HepG2 (cell line): Measurements from ENCODE around the gene ADAMTS13. TPM values are rescaled to one million over a fixed set of nuclear protein-coding genes. Genes with fewer than 3 reads are reported as not detected.

Experiments used
- ATAC-seq: fragments of 200-7000 bp; cut with Tn5 transposase; 3 replicates; pipeline ENCODE4 v1.9.1; 2020; ENCODE audit warnings: mild to moderate bottlenecking, moderate library complexity
- BruUV-seq: library from RNA; stranded (reverse); fragments of 400-500 nt; replicated peaks from 2 replicates; lab custom pipeline; 2021; lab: Mats Ljungman, UMichigan
- CTCF ChIA-PET: fragments of 300-600 bp; formaldehyde crosslinking; extraction: SDS; loops from one replicate; lab custom pipeline; 2021; ENCODE audit warnings: low total read pairs, inconsistent platforms, low intra/inter-chr PET ratio; lab: Yijun Ruan, JAX
- POLR2A ChIA-PET: fragments of 350-600 bp; sonication (Branson Sonifier 250); formaldehyde crosslinking; loops from one replicate; lab custom pipeline; 2020; ENCODE audit warnings: antibody characterized with exemption, inconsistent platforms; lab: Yijun Ruan, JAX
- DNase-seq: peaks from one replicate; pipeline ENCODE4 v3.0.0-alpha.2; 2015; ENCODE audit warnings: low spot score
- FAIRE-seq: peaks from 3 replicates; lab custom pipeline; 2011; peaks lifted over from hg19 to GRCh38; lab: Jason Lieb, UNC
- H2AFZ ChIP-seq: one replicate; pipeline ENCODE4 v1.6.1; 2011; ENCODE audit warnings: low read length, inconsistent platforms
- H3K27ac ChIP-seq: fragments of 300-600 bp; 3 replicates; pipeline ENCODE4 v1.8.0; 2011; ENCODE audit warnings: mixed run types, mild to moderate bottlenecking, mixed read lengths, low read length, inconsistent platforms; ENCODE audit not compliant: insufficient read depth; ENCODE audit errors: extremely low read length
- H3K27me3 ChIP-seq, 2 experiments: fragments of 200-600 bp in 1 of 2; 2 replicates in 1 of 2; 3 replicates in 1 of 2; pipeline versions ENCODE4 v1.6.0 to v1.8.0; 2011; ENCODE audit warnings: low read length in 2 of 2, mild to moderate bottlenecking in 2 of 2, moderate library complexity in 2 of 2, inconsistent platforms in 1 of 2; ENCODE audit not compliant: insufficient read depth in 2 of 2, control insufficient read depth in 1 of 2
- H3K36me3 ChIP-seq, 2 experiments: fragments of 200-600 bp in 1 of 2; replicated peaks in 1 of 2; 2 replicates in 1 of 2; 3 replicates in 1 of 2; pipeline versions ENCODE4 v1.5.1 to v1.8.0; 2011; ENCODE audit warnings: low read length in 2 of 2, inconsistent platforms in 1 of 2; ENCODE audit not compliant: insufficient read depth in 2 of 2, control insufficient read depth in 1 of 2
- H3K4me1 ChIP-seq: 2 replicates; pipeline ENCODE4 v1.5.1; 2012; ENCODE audit warnings: low read length, inconsistent platforms; ENCODE audit not compliant: insufficient read depth
- H3K4me2 ChIP-seq: 2 replicates; pipeline ENCODE4 v1.6.0; 2011; ENCODE audit warnings: low read depth, low read length, inconsistent platforms
- H3K4me3 ChIP-seq, 3 experiments: fragments of 200-600 bp in 1 of 3; sonication (generic), shearing (Covaris generic) in 1 of 3; replicated peaks in 1 of 3; 2 replicates each; pipeline ENCODE4 v1.5.1; 2011 to 2016; ENCODE audit warnings: low read length in 3 of 3, inconsistent platforms in 2 of 3, low read depth in 2 of 3, mild to moderate bottlenecking in 2 of 3, control low read depth in 1 of 3, mixed read lengths in 1 of 3; ENCODE audit not compliant: insufficient read depth in 1 of 3
- H3K79me2 ChIP-seq: one replicate; pipeline ENCODE4 v1.6.1; 2011; ENCODE audit warnings: low read length, inconsistent platforms; ENCODE audit not compliant: insufficient read depth
- H3K9ac ChIP-seq: 2 replicates; pipeline ENCODE4 v1.6.0; 2011; ENCODE audit warnings: mild to moderate bottlenecking, low read depth, low read length, inconsistent platforms; ENCODE audit not compliant: insufficient read depth
- H3K9me3 ChIP-seq: 2 replicates; pipeline ENCODE4 v1.5.1; 2012; ENCODE audit warnings: mild to moderate bottlenecking, low read length
- H4K20me1 ChIP-seq: 2 replicates; pipeline ENCODE4 v1.6.0; 2011; ENCODE audit warnings: inconsistent platforms, mild to moderate bottlenecking, low read length, moderate library complexity; ENCODE audit not compliant: insufficient read depth
- MEIS1 ChIP-seq: sonication (generic); formaldehyde crosslinking; IDR thresholded peaks from 2 replicates; pipeline ENCODE4 v1.9.0; 2021; ENCODE audit warnings: mild to moderate bottlenecking, missing genetic modification reagents, moderate library complexity, borderline replicate concordance
- NFE2 ChIP-seq: sonication (generic); formaldehyde crosslinking; IDR thresholded peaks from 2 replicates; pipeline ENCODE4 v1.4.0; 2020; ENCODE audit warnings: missing genetic modification reagents
- SPEN ChIP-seq: sonication (generic); formaldehyde crosslinking; IDR thresholded peaks from 2 replicates; pipeline ENCODE4 v1.5.1; 2020; ENCODE audit warnings: low read depth, mild to moderate bottlenecking, missing genetic modification reagents
- ZNF556 ChIP-seq: sonication (generic); formaldehyde crosslinking; IDR thresholded peaks from 2 replicates; pipeline ENCODE4 v1.4.0; 2020; ENCODE audit warnings: mild to moderate bottlenecking, missing genetic modification reagents, borderline replicate concordance
- WGBS: methylation state at CpG from one replicate; pipeline ENCODE4 v1.1.6; 2017; ENCODE audit warnings: low lambda C conversion rate; 5-methylcytosine and 5-hydroxymethylcytosine counted together
- in situ Hi-C: cut with HindIII; loops from 2 replicates; pipeline ENCODE4 v1.10.0; 2017; ENCODE audit warnings: low pct_unique_long_range_greater_than_20kb; ENCODE audit not compliant: extremely low pct_ligation_motif_present
- intact Hi-C: fragments of 100-400 bp; cut with micrococcal nuclease; formaldehyde crosslinking; loops from one replicate; pipeline ENCODE4 v1.10.0; 2022; ENCODE audit not compliant: unreplicated experiment
- polyA plus RNA-seq, 8 experiments: library from polyadenylated mRNA; depleted of rRNA in 3 of 8; stranded (reverse) in 7 of 8; unstranded in 1 of 8; fragments of >200 nt; fragmentation: Illumina TruSeq in 4 of 8; extraction: Trizol in 4 of 8; gene quantifications; 2 replicates each; pipeline versions ENCODE4 v1.2.1 to v1.2.3, GENCODE V29; 2011 to 2016; ENCODE audit warnings: low read depth in 4 of 8, missing spikeins in 1 of 8, mixed read lengths in 1 of 8; ENCODE audit not compliant: insufficient read depth in 1 of 8
- total RNA-seq, 5 experiments: library from RNA; depleted of rRNA; stranded (reverse); fragments of >200 nt; fragmentation: Illumina TruSeq; extraction: Trizol; gene quantifications; 2 replicates each; pipeline ENCODE4 v1.2.3, GENCODE V29; 2016; ENCODE audit warnings: low read depth in 1 of 5
- TF ChIP-seq, protein P1 (sequence below): sonication (generic); formaldehyde crosslinking; IDR thresholded peaks from 2 replicates; pipeline ENCODE4 v1.4.0; 2020; ENCODE audit warnings: missing genetic modification reagents, borderline replicate concordance

ADAMTS13 gene
- total and polyA plus RNA-seq, 2 of the 13 experiments (the other 11 are each of a cell fraction or from before 2014, with no cell fraction given): 0.91 to 4.5 TPM

DNA sequence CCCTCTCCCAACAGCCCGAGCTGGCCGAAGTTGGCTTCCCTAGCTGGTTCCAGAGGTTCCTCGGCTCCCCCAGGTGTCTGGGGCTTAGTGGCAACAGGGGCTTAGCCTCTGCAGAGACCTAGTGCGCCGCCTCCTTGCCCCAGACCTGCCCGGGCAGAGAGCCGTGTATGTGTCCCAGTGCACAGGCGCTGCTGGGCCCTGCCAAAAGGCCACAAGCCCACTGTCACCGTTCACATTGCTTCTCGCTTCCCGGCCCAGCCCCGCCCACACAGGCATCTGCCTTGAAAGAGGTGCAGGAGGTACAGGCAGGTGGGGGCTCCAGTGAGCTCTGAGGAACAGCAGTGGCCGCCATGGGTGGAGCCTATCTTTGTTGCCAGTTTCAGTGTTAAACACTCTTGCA is 35.1 kb downstream of the ADAMTS13 start (continued):
- TF ChIP-seq, protein P1, sequence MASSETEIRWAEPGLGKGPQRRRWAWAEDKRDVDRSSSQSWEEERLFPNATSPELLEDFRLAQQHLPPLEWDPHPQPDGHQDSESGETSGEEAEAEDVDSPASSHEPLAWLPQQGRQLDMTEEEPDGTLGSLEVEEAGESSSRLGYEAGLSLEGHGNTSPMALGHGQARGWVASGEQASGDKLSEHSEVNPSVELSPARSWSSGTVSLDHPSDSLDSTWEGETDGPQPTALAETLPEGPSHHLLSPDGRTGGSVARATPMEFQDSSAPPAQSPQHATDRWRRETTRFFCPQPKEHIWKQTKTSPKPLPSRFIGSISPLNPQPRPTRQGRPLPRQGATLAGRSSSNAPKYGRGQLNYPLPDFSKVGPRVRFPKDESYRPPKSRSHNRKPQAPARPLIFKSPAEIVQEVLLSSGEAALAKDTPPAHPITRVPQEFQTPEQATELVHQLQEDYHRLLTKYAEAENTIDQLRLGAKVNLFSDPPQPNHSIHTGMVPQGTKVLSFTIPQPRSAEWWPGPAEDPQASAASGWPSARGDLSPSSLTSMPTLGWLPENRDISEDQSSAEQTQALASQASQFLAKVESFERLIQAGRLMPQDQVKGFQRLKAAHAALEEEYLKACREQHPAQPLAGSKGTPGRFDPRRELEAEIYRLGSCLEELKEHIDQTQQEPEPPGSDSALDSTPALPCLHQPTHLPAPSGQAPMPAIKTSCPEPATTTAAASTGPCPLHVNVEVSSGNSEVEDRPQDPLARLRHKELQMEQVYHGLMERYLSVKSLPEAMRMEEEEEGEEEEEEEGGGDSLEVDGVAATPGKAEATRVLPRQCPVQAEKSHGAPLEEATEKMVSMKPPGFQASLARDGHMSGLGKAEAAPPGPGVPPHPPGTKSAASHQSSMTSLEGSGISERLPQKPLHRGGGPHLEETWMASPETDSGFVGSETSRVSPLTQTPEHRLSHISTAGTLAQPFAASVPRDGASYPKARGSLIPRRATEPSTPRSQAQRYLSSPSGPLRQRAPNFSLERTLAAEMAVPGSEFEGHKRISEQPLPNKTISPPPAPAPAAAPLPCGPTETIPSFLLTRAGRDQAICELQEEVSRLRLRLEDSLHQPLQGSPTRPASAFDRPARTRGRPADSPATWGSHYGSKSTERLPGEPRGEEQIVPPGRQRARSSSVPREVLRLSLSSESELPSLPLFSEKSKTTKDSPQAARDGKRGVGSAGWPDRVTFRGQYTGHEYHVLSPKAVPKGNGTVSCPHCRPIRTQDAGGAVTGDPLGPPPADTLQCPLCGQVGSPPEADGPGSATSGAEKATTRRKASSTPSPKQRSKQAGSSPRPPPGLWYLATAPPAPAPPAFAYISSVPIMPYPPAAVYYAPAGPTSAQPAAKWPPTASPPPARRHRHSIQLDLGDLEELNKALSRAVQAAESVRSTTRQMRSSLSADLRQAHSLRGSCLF (CRISPR knock-in tag): no peak
- TF ChIP-seq MEIS1 (CRISPR knock-in tag) (no peak), NFE2 (CRISPR knock-in tag) (no peak)

DNA sequence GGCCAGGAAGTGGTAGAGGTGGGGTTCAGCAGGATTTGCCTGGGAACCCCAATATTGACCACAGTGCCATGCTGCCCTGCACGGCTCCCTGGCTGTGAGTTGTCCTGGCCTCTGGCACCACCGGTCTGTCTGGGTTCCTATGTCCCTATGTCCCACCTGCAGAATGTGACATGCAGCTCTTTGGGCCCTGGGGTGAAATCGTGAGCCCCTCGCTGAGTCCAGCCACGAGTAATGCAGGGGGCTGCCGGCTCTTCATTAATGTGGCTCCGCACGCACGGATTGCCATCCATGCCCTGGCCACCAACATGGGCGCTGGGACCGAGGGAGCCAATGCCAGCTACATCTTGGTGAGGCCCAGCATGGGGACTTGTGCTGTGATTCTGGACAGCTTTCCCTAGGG is 35.6 kb downstream of the ADAMTS13 start:
- DNase-seq: no peak
- POLR2A ChIA-PET: interaction anchor here (2.2 to 3.1 kb wide), 2 partner anchors 10 to 29 kb away, joined by 9 to 16 read pairs; no protein-coding TSS in a partner anchor
- in situ Hi-C loops (no loop called here), intact Hi-C loops (no loop called here)
- peaks cover 14% of the 10 kb centered on the region for H3K79me2 ChIP-seq
- H2AFZ ChIP-seq: no peak overlapping the region
- H3K27me3 ChIP-seq: no peaks in the 10 kb centered on the region; a peak in 1 of 5 replicates
- no CpG with 5 or more reads among the region's 11 CpGs for WGBS
- no peak overlapping the region for H3K27ac ChIP-seq
- no peak for ATAC-seq
- H3K4me3 ChIP-seq: no peak overlapping the region
- CTCF ChIA-PET: no interaction called here
- H4K20me1 ChIP-seq: no peaks in the 10 kb centered on the region; the same call in 1 of the 2 replicates
- BruUV-seq: no TSS peak
- H3K9ac ChIP-seq: no peak overlapping the region
- H3K4me1 ChIP-seq: peaks cover 50% of the 10 kb centered on the region
- TF ChIP-seq SPEN (CRISPR knock-in tag) (no peak), ZNF556 (CRISPR knock-in tag) (no peak)
- H3K4me2 ChIP-seq: no peak overlapping the region
- no peaks in the 10 kb centered on the region; a peak in 1 of 5 replicates for H3K36me3 ChIP-seq
- no peak for FAIRE-seq
- H3K9me3 ChIP-seq: no peaks in the 10 kb centered on the region
